ENCODE data around the gene WWOX.

DNA sequence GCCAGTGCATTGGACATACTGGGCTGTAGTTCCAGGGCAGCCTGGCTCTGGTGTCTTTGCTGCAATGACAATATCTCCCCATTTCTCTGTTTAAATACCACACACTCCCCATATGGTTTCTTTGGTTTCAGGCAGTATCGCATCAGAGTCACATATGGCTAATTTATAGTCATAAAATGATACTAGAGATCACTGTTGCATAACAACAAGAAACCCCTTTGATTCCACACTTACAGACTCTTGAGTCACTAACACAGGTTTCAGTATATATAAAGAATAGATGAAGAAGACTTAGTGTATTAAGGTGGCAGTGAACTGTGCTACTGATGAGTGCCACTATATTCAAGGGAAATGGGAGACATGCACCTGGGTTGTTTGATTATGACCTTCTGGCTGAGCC is 281.6 kb downstream of the WWOX start:
- TF ChIP-seq POLR2AphosphoS5 (IDR thresholded peaks at IDR 0.05; ENCODE audit: low read depth, low read length) (no peak), TAF1 (IDR thresholded peaks at IDR 0.05; ENCODE audit: borderline replicate concordance, insufficient read depth, low read length) (no peak), SIN3A (IDR thresholded peaks at IDR 0.05; ENCODE audit: borderline replicate concordance, insufficient read depth, low read length) (no peak)
- TF ChIP-seq, protein P1, sequence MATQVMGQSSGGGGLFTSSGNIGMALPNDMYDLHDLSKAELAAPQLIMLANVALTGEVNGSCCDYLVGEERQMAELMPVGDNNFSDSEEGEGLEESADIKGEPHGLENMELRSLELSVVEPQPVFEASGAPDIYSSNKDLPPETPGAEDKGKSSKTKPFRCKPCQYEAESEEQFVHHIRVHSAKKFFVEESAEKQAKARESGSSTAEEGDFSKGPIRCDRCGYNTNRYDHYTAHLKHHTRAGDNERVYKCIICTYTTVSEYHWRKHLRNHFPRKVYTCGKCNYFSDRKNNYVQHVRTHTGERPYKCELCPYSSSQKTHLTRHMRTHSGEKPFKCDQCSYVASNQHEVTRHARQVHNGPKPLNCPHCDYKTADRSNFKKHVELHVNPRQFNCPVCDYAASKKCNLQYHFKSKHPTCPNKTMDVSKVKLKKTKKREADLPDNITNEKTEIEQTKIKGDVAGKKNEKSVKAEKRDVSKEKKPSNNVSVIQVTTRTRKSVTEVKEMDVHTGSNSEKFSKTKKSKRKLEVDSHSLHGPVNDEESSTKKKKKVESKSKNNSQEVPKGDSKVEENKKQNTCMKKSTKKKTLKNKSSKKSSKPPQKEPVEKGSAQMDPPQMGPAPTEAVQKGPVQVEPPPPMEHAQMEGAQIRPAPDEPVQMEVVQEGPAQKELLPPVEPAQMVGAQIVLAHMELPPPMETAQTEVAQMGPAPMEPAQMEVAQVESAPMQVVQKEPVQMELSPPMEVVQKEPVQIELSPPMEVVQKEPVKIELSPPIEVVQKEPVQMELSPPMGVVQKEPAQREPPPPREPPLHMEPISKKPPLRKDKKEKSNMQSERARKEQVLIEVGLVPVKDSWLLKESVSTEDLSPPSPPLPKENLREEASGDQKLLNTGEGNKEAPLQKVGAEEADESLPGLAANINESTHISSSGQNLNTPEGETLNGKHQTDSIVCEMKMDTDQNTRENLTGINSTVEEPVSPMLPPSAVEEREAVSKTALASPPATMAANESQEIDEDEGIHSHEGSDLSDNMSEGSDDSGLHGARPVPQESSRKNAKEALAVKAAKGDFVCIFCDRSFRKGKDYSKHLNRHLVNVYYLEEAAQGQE (IDR thresholded peaks at IDR 0.05; ENCODE audit: insufficient read depth in 1 of 2, low read depth in 2 of 2, low read length in 2 of 2) = no peak
